Measurements from ENCODE around the gene ZFR.

DNA sequence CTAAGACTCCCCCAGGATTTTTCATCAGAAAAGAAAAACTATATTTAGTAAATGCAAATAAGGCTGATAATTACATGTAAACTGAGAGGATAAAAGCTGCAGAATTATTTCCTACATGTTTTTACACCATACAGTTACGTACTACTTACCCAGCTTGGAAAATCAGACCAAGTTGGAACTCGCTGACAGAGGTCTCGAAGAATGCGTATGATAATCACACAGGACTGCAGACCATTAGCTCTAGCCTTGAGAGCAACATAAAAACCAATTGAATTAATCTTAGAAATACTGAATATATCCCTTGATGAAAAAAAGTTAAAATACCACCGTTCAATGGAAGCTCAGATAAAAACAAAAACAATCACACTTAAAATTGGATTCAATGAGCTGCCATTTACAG lies 65.6 kb downstream of the ZFR start:
- TF ChIP-seq, protein P1, sequence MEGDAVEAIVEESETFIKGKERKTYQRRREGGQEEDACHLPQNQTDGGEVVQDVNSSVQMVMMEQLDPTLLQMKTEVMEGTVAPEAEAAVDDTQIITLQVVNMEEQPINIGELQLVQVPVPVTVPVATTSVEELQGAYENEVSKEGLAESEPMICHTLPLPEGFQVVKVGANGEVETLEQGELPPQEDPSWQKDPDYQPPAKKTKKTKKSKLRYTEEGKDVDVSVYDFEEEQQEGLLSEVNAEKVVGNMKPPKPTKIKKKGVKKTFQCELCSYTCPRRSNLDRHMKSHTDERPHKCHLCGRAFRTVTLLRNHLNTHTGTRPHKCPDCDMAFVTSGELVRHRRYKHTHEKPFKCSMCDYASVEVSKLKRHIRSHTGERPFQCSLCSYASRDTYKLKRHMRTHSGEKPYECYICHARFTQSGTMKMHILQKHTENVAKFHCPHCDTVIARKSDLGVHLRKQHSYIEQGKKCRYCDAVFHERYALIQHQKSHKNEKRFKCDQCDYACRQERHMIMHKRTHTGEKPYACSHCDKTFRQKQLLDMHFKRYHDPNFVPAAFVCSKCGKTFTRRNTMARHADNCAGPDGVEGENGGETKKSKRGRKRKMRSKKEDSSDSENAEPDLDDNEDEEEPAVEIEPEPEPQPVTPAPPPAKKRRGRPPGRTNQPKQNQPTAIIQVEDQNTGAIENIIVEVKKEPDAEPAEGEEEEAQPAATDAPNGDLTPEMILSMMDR (IDR thresholded peaks at IDR 0.05) = no peak
- TF ChIP-seq POLR2A (IDR thresholded peaks at IDR 0.05) = no peak
